Mesenchymal stem cell (in vitro differentiated cells and primary cell): Measurements from ENCODE around the gene COL1A2.

ENCODE experiments used
- DNase-seq: peaks from one replicate; pipeline ENCODE4 v3.0.0-alpha.2; 2013
- H2AFZ ChIP-seq: one replicate; pipeline ENCODE4 v1.6.1; 2013; ENCODE audit warnings: low read depth, mild to moderate bottlenecking, control low read depth, inconsistent platforms, low read length, moderate library complexity
- H2AK5ac ChIP-seq: 2 replicates; pipeline ENCODE4 v1.6.1; 2013; ENCODE audit warnings: low read length, moderate library complexity, mild to moderate bottlenecking, inconsistent platforms; ENCODE audit not compliant: severe bottlenecking
- H2BK120ac ChIP-seq: one replicate; pipeline ENCODE4 v1.6.1; 2013; ENCODE audit warnings: low read depth, mild to moderate bottlenecking, inconsistent platforms, low read length, moderate library complexity
- H2BK12ac ChIP-seq, 2 experiments: one replicate each; pipeline ENCODE4 v1.6.1; 2013; ENCODE audit warnings: inconsistent platforms in 2 of 2, low read length in 2 of 2, mild to moderate bottlenecking in 2 of 2, moderate library complexity in 2 of 2, control low read depth in 1 of 2
- H2BK15ac ChIP-seq: one replicate; pipeline ENCODE4 v1.6.1; 2013; ENCODE audit warnings: mild to moderate bottlenecking, low read depth, inconsistent platforms; ENCODE audit not compliant: poor library complexity, severe bottlenecking
- H2BK5ac ChIP-seq: 2 replicates; pipeline ENCODE4 v1.6.1; 2013; ENCODE audit warnings: low read depth, mild to moderate bottlenecking, low read length, control low read depth, inconsistent platforms; ENCODE audit not compliant: poor library complexity, severe bottlenecking
- H3K14ac ChIP-seq, 2 experiments: one replicate each; pipeline ENCODE4 v1.6.1; 2013; ENCODE audit warnings: inconsistent platforms in 2 of 2, low read length in 2 of 2, control low read depth in 1 of 2, mild to moderate bottlenecking in 1 of 2, moderate library complexity in 1 of 2
- H3K18ac ChIP-seq, 2 experiments: one replicate each; pipeline ENCODE4 v1.6.1; 2013; ENCODE audit warnings: inconsistent platforms in 2 of 2, low read length in 2 of 2, control low read depth in 1 of 2, low read depth in 1 of 2, mild to moderate bottlenecking in 1 of 2
- H3K23ac ChIP-seq, 2 experiments: one replicate each; pipeline ENCODE4 v1.6.1; 2013; ENCODE audit warnings: inconsistent platforms in 2 of 2, low read length in 2 of 2, mild to moderate bottlenecking in 2 of 2, moderate library complexity in 2 of 2, control low read depth in 1 of 2
- H3K27ac ChIP-seq: 2 replicates; pipeline ENCODE4 v1.5.1; 2013; ENCODE audit warnings: mild to moderate bottlenecking, moderate library complexity, low read length, control low read depth, inconsistent platforms; ENCODE audit not compliant: poor library complexity, severe bottlenecking
- H3K27me3 ChIP-seq, 2 experiments: 2 replicates each; pipeline versions ENCODE4 v1.6.1 to v1.7.0; 2013; ENCODE audit warnings: low read length in 2 of 2, mild to moderate bottlenecking in 2 of 2, moderate library complexity in 2 of 2, control low read depth in 1 of 2, inconsistent platforms in 1 of 2; ENCODE audit not compliant: control insufficient read depth in 1 of 2, insufficient read depth in 1 of 2
- H3K36me3 ChIP-seq, 2 experiments: 2 replicates each; pipeline versions ENCODE4 v1.6.1 to v1.7.0; 2013; ENCODE audit warnings: low read length in 2 of 2, control low read depth in 1 of 2, inconsistent platforms in 1 of 2, low read depth in 1 of 2, mild to moderate bottlenecking in 1 of 2; ENCODE audit not compliant: insufficient read depth in 2 of 2, control insufficient read depth in 1 of 2
- H3K4ac ChIP-seq, 2 experiments: one replicate each; pipeline ENCODE4 v1.6.1; 2013; ENCODE audit warnings: inconsistent platforms in 2 of 2, low read length in 2 of 2, mild to moderate bottlenecking in 2 of 2, moderate library complexity in 2 of 2, control low read depth in 1 of 2, low read depth in 1 of 2
- H3K4me1 ChIP-seq: 2 replicates; pipeline ENCODE4 v1.6.1; 2013; ENCODE audit warnings: low read depth, low read length, control low read depth; ENCODE audit not compliant: control insufficient read depth, insufficient read depth
- H3K4me2 ChIP-seq: 2 replicates; pipeline ENCODE4 v1.6.1; 2013; ENCODE audit warnings: low read length, mild to moderate bottlenecking, inconsistent platforms; ENCODE audit not compliant: poor library complexity, severe bottlenecking
- H3K4me3 ChIP-seq, 2 experiments: 2 replicates each; pipeline versions ENCODE4 v1.5.1 to v1.7.0; 2013; ENCODE audit warnings: low read length in 2 of 2, mild to moderate bottlenecking in 2 of 2, control low read depth in 1 of 2, low read depth in 1 of 2; ENCODE audit not compliant: insufficient read depth in 1 of 2
- H3K79me1 ChIP-seq: replicated peaks from 2 replicates; pipeline ENCODE4 v1.6.1; 2013; ENCODE audit warnings: mild to moderate bottlenecking, control low read depth, low read length, inconsistent platforms; ENCODE audit not compliant: poor library complexity, severe bottlenecking
- H3K9ac ChIP-seq: 2 replicates; pipeline ENCODE4 v1.7.0; 2013; ENCODE audit warnings: mild to moderate bottlenecking, low read length, moderate library complexity
- H3K9me3 ChIP-seq: 2 replicates; pipeline ENCODE4 v1.7.0; 2013; ENCODE audit warnings: mild to moderate bottlenecking, low read length; ENCODE audit not compliant: control insufficient read depth
- H4K8ac ChIP-seq: one replicate; pipeline ENCODE4 v1.6.1; 2013; ENCODE audit warnings: inconsistent platforms, mild to moderate bottlenecking, low read length, moderate library complexity
- H4K91ac ChIP-seq: one replicate; pipeline ENCODE4 v1.6.1; 2013; ENCODE audit warnings: mild to moderate bottlenecking, low read length, inconsistent platforms
- WGBS: methylation state at CpG from one replicate; pipeline ENCODE4 v1.1.7; 2013; ENCODE audit warnings: mixed read lengths; 5-methylcytosine and 5-hydroxymethylcytosine counted together

Gene COL1A2

DNA sequence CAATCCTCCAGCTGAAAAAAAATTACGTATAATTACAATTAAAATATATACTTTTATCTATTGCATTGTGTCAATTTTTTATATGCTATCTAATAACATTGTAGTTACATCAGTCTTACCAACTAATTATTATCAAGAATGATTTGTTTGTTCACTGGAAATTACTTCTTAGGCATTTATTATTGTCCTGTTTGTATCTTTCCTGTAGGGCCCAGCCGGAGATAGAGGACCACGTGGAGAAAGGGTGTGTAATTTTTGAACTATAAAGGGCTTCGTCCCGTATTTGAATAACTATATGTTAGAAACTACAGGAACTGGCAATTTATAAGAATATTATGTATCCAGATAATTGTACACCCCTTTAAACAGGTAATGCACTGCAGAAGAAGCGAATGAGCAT, 4.1 kb downstream of the COL1A2 start:
- 92% methylated on average over 2 of the region's 6 CpGs for WGBS

GRCh38 chr7:94400022-94400421, 5.3 kb downstream of the COL1A2 start:
- Histone ChIP-seq H3K4me2 (peak overlapping the region; percentile 18), H3K9ac (peak overlapping the region; percentile 94), H3K27ac (no peak overlapping the region), H2AK5ac (no peak overlapping the region), H3K27me3 (no peaks in the 10 kb centered on the region), H3K4me1 (peaks cover 2% of the 10 kb centered on the region), H4K91ac (no peak overlapping the region), H2AFZ (no peak overlapping the region), H3K79me1 (peaks cover 8% of the 10 kb centered on the region), H3K18ac (no peak overlapping the region), H3K4me3 (peak overlapping the region in 1 of 2 experiments; percentile 80), H3K9me3 (no peaks in the 10 kb centered on the region), H2BK5ac (no peak overlapping the region), H2BK120ac (no peak overlapping the region), H3K36me3 (peaks cover 3 to 95% of the 10 kb centered on the region in 2 experiments), H3K4ac (no peak overlapping the region), H3K14ac (no peak overlapping the region), H3K23ac (no peak overlapping the region), H4K8ac (no peak overlapping the region), H2BK12ac (no peak overlapping the region), H2BK15ac (no peak overlapping the region)
- no peak for DNase-seq
- WGBS: 100% methylated on average over 2 of the region's 2 CpGs

More for the DNA sequence above, 4.1 kb downstream of the COL1A2 start:
- Histone ChIP-seq H2BK120ac (no peak overlapping the region), H4K8ac (no peak overlapping the region), H4K91ac (no peak overlapping the region), H3K27ac (no peak overlapping the region), H3K4me1 (peaks cover 7% of the 10 kb centered on the region), H3K14ac (no peak overlapping the region), H3K79me1 (peaks cover 4% of the 10 kb centered on the region), H2BK5ac (no peak overlapping the region), H3K9me3 (no peaks in the 10 kb centered on the region), H3K27me3 (no peaks in the 10 kb centered on the region), H3K23ac (no peak overlapping the region), H2AFZ (no peak overlapping the region), H2BK12ac (no peak overlapping the region), H3K4ac (no peak overlapping the region), H3K4me3 (peak overlapping the region in 1 of 2 experiments; percentile 80), H2AK5ac (no peak overlapping the region), H3K18ac (no peak overlapping the region), H2BK15ac (no peak overlapping the region), H3K36me3 (peaks cover 3 to 83% of the 10 kb centered on the region in 2 experiments), H3K4me2 (peak overlapping the region; percentile 50), H3K9ac (peak overlapping the region; percentile 94)
- DNase-seq: no peak

DNA sequence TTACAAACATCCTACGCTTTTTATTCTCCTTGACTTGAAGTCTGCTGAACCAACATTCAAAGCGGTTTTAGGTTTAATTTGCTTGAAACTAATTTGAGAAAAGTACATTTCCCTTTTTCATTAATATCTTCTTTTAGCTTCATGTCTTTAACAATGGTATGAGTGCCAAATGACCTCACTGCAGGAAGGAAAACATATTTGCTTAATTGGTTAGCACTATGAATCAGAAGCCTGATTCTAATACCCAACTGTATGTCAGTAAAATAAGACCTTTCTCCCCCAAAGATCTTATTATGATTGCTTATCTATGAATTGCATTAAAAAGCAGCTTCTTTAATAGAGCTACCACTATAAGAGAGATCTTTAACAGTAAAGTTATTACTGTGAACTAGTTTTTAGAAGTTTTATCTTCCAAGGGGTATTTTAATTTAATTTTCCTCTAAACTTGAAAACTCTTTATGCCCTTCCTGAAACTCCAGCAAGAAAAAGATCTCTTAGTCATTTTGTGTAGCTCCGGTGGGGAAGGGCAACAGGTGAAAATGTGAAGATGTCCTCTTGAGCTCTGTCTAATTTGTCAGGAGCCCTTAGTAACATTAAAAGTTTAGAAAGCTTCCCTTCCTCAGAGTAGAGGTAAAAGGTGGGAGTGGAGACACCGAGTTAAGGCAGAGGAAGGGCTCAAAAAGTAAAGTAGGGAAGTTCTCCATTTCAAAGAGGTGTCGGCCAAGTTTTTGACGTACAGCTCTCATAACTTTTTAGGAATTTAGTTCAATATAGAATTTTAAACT, 6.1 kb downstream of the COL1A2 start:
- Histone ChIP-seq H2AFZ (no peak overlapping the region), H3K36me3 (peaks cover 3 to 99% of the 10 kb centered on the region in 2 experiments), H3K27me3 (no peaks in the 10 kb centered on the region), H2AK5ac (no peak overlapping the region), H2BK12ac (no peak overlapping the region), H3K18ac (no peak overlapping the region), H2BK120ac (no peak overlapping the region), H3K9me3 (no peaks in the 10 kb centered on the region), H2BK15ac (no peak overlapping the region), H2BK5ac (no peak overlapping the region), H3K23ac (no peak overlapping the region), H3K4ac (no peak overlapping the region), H4K91ac (no peak overlapping the region), H3K27ac (no peak overlapping the region), H4K8ac (no peak overlapping the region), H3K4me3 (peak overlapping the region in 1 of 2 experiments; percentile 80), H3K4me2 (no peak overlapping the region), H3K14ac (no peak overlapping the region), H3K4me1 (peaks cover 2% of the 10 kb centered on the region), H3K9ac (peak overlapping the region; percentile 94), H3K79me1 (peaks cover 8% of the 10 kb centered on the region)
- WGBS: 96% methylated on average over 4 of the region's 6 CpGs
- DNase-seq: no peak

- Histone ChIP-seq H3K23ac (no peak overlapping the region), H2BK15ac (no peak overlapping the region), H2BK12ac (no peak overlapping the region), H3K4ac (no peak overlapping the region), H3K4me3 (peak overlapping the region in 1 of 2 experiments; percentile 80), H3K36me3 (peaks cover 3 to 99% of the 10 kb centered on the region in 2 experiments), H2BK120ac (no peak overlapping the region), H3K4me2 (no peak overlapping the region), H2BK5ac (no peak overlapping the region), H3K9ac (peak overlapping the region; percentile 94), H3K79me1 (peaks cover 8% of the 10 kb centered on the region), H4K91ac (no peak overlapping the region), H3K9me3 (no peaks in the 10 kb centered on the region), H3K18ac (no peak overlapping the region), H2AFZ (no peak overlapping the region), H3K4me1 (peaks cover 2% of the 10 kb centered on the region), H3K14ac (no peak overlapping the region), H2AK5ac (no peak overlapping the region), H3K27ac (no peak overlapping the region), H4K8ac (no peak overlapping the region), H3K27me3 (no peaks in the 10 kb centered on the region)
- 100% methylated on average over 1 of the region's 1 CpG for WGBS
- no peak for DNase-seq
Measured at GRCh38 chr7:94401428-94401814, 6.7 kb downstream of the COL1A2 start.
